Measurements from ENCODE around the gene DNPEP.

DNPEP gene

GRCh38 chr2:219387306-219388120, at the start of gene DNPEP:
Gene DNPEP (minus strand): TSS chr2:219387912. CDS start chr2:219387794, 118 bp downstream.
- peak; percentile 97 for DNase-seq

GRCh38 chr2:219437141-219437540, 49.4 kb upstream of the DNPEP start:
- no peak for DNase-seq

GRCh38 chr2:219436491-219436890, 48.8 kb upstream of the DNPEP start:
- DNase-seq: no peak

GRCh38 chr2:219435701-219436100, 48.0 kb upstream of the DNPEP start:
- no peak for DNase-seq

GRCh38 chr2:219434718-219435525, 47.2 kb upstream of the DNPEP start, which contains the start of gene SPEG:
Gene SPEG (plus strand): TSS chr2:219434843. CDS start chr2:219434978, 135 bp downstream.
- DNase-seq: no peak

- DNase-seq: no peak
These were observed 46.7 kb upstream of the DNPEP start for GRCh38 chr2:219434468-219434717.

- peak; percentile 42 for DNase-seq
These were observed 46.2 kb upstream of the DNPEP start for GRCh38 chr2:219433666-219434467.

- DNase-seq: peak; percentile 17
These were observed 43.2 kb upstream of the DNPEP start for GRCh38 chr2:219430633-219431615.

- no peak for DNase-seq
These were observed 42.4 kb upstream of the DNPEP start for GRCh38 chr2:219429958-219430606.

GRCh38 chr2:219428469-219428868, 40.8 kb upstream of the DNPEP start:
- DNase-seq: no peak

- no peak for DNase-seq
These were observed 38.9 kb upstream of the DNPEP start for GRCh38 chr2:219426534-219427136.

- DNase-seq: no peak
These were observed 38.3 kb upstream of the DNPEP start for GRCh38 chr2:219426068-219426443.

- no peak for DNase-seq
These were observed 37.7 kb upstream of the DNPEP start for GRCh38 chr2:219425238-219426067.

- no peak for DNase-seq
These were observed 36.1 kb upstream of the DNPEP start for GRCh38 chr2:219423652-219424377.

GRCh38 chr2:219422952-219423534, 35.3 kb upstream of the DNPEP start:
- DNase-seq: no peak

- DNase-seq: no peak
These were observed 33.6 kb upstream of the DNPEP start for GRCh38 chr2:219421323-219421722.

GRCh38 chr2:219420687-219421086, 33.0 kb upstream of the DNPEP start:
- DNase-seq: no peak

GRCh38 chr2:219419331-219420197, 31.9 kb upstream of the DNPEP start:
- DNase-seq: peak; percentile 9

Data from suppressor macrophage treated with lipopolysaccharide for 4 hours (primary cell).